ENCODE results near the gene SYT5.
"Not testable (repeated sequence)": the region's sequence is repeated elsewhere in the genome, so short reads cannot be mapped to it uniquely, and the experiment has no call there.

The SYT5 gene

GRCh38 chr19:55206664-55207500 is 26.8 kb upstream of the SYT5 start:
- peak; percentile 23 for DNase-seq

- peak; percentile 37 for DNase-seq
These were observed 22.1 kb upstream of the SYT5 start for GRCh38 chr19:55202199-55202598.

- DNase-seq, result no peak
These were observed 19.6 kb upstream of the SYT5 start for GRCh38 chr19:55199620-55200204.

GRCh38 chr19:55198651-55199050 is 18.6 kb upstream of the SYT5 start:
- DNase-seq, result no peak

- DNase-seq, result no peak
These were observed 17.4 kb upstream of the SYT5 start for GRCh38 chr19:55197528-55197927.

- DNase-seq, result no peak
These were observed 16.7 kb upstream of the SYT5 start for GRCh38 chr19:55196803-55197202.

- DNase-seq, result no peak
These were observed 13.4 kb upstream of the SYT5 start for GRCh38 chr19:55193481-55193880.

GRCh38 chr19:55189403-55189835 is 9.3 kb upstream of the SYT5 start:
- no peak for DNase-seq

- DNase-seq, result no peak
These were observed 8.5 kb upstream of the SYT5 start for GRCh38 chr19:55188625-55189024.

GRCh38 chr19:55186080-55186479 is 6.0 kb upstream of the SYT5 start:
- no peak for DNase-seq

- DNase-seq, result no peak
These were observed 1.7 kb upstream of the SYT5 start for GRCh38 chr19:55181740-55182139.

- DNase-seq, result peak; percentile 86
These were observed 1.1 kb downstream of the SYT5 start for GRCh38 chr19:55178781-55179599.

GRCh38 chr19:55176076-55176475 is 4.0 kb downstream of the SYT5 start:
- DNase-seq, result no peak

GRCh38 chr19:55175117-55175867 is 4.8 kb downstream of the SYT5 start:
- DNase-seq, result no peak

GRCh38 chr19:55174425-55175116 is 5.5 kb downstream of the SYT5 start:
- no peak for DNase-seq

- DNase-seq, result peak; percentile 42
These were observed 6.2 kb downstream of the SYT5 start for GRCh38 chr19:55173714-55174409.

GRCh38 chr19:55173186-55173713 is 6.8 kb downstream of the SYT5 start:
- no peak for DNase-seq

- DNase-seq, result no peak
These were observed 7.3 kb downstream of the SYT5 start for GRCh38 chr19:55172741-55173140.

- DNase-seq, result not testable (repeated sequence)
These were observed 7.8 kb downstream of the SYT5 start for GRCh38 chr19:55172318-55172717.

- no peak for DNase-seq
These were observed 8.6 kb downstream of the SYT5 start for GRCh38 chr19:55171440-55171839.

GRCh38 chr19:55169136-55169535 is 11.0 kb downstream of the SYT5 start:
- no peak for DNase-seq

Measured in CD4-positive, alpha-beta T cell treated with Interleukin-17A for 4 hours (primary cell).